Inflammatory macrophage (primary cell): ENCODE measurements around the gene NT5M.

Experiments
- DNase-seq, 2 donors: peaks; one replicate each; pipeline ENCODE4 v3.0.0-alpha.2; 2020 to 2022

NT5M gene

GRCh38 chr17:17355426-17355825, 52.3 kb downstream of the NT5M start:
- DNase-seq: no peak

DNA sequence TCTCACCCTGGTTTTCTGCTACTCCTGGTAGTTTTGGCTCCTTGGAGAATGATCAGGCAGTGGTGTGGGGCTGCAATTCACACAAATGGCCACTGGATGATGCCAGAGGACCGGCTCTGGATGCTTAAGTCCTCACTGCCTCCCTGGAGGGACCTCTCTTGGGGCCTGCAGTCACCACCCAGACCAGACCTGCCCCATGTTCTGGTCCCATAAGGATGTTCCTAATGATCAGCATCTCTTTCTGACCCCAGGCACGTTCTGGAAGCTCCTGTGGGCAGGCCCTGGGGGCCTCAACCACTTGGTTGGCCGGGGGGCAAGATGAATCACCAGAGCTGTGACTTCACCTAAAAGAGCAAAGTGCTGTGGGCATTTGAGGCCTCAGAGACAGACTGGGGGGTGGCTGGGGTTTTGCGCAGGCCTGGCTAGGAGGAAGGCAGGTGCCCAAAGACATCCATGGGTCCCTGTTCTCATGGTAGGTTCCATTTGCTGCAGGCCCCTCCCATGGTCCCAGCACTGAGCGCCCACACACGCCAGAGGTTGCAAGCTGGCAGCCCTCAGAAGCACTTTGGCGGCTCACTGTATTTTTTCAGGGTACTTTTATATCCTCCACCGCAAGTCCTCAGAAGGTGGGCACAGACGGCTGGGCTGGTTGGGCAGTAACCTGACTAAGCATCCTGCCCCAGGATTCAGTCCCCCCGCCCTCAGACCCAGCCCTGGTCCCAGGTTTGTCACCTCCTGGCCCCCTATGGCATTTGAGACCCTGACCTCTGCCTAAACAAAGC, 53.2 kb downstream of the NT5M start:
- DNase-seq: peak; percentile 82 to 86

- no peak for DNase-seq
Measured at GRCh38 chr17:17356931-17357270, 53.7 kb downstream of the NT5M start.

DNA sequence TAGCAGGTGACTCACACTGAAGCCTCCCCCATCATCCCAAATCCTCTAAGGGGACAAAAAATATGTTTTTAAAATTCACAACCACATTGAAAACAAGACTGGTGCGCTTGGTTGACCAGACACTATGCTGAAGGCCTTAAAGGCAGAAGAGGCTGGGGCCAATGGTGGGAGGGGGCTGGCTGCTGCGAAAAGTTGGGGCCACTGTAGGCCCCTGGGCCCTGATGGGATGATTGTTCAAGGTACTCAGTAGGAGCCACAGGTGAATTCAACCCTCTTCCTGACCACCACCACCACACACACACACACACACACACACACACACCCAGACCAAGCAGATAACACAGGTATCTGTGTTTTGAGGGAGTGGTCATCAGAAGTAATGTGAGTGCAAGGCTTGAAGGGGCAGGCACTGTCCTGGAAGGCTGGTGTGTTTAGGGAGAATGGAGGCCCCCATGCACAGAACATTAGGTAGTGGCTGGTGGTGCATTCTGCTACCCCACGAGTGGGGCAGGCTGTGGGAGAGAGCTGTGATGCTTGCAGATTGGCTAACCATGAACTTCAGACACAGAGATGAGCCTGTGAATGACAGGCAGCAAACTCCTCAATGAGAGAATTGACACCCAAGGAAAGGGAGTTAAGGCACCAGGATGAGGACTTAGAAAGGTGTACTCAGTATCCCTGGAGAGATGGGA, 55.0 kb downstream of the NT5M start:
- DNase-seq: no peak

DNA sequence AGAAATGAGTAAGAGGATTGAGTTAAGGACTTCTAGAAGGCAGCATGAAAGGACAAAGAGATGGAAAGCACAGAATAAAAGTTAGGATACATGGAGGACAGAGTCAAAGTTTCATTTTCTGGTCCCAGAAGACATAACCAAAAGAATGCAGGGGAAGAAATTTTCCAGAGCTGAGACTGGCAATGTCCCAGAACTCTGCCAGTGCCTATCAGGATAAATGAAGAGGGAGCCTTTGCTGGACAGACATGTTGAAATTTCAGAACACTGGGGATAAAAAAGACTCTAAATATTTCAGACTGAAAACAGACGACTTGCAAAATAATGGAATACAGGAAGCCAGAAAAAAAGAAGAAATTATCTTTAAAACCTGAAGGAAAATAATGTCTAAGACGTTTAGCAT, 55.7 kb downstream of the NT5M start:
- no peak for DNase-seq

GRCh38 chr17:17359271-17359670, 56.1 kb downstream of the NT5M start:
- no peak for DNase-seq

DNA sequence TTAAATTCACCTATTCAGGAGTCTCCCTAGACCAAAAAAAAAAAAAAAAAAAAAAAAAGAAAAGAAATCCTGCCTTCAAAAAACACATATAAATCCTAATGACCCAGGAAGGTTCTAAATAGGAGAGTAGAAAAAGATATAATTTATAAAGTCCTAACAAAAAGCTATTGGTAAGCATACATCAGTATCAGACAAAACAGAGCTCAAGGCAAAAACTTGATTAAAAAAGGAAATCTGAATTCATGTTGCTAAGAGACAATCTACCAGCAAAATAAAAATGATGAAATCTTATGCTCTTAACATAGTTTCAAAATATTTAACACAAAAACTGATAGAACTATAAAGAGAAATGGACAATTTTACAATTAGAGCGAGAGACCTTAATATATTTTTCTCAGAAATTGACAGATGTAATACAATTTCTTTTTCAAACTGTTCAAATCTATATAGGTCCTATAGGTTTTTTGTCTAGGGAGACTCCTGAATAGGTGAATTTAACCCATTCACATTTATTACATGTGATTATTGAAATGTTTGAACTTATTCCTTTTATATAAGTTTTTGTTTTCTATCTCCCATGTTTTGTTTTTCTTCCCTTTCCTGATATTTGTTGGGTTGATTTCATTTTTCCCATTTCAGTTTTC, 57.0 kb downstream of the NT5M start:
- DNase-seq: no peak

- no peak for DNase-seq
Measured at GRCh38 chr17:17361543-17361866, 58.3 kb downstream of the NT5M start.

GRCh38 chr17:17361867-17362539, 58.8 kb downstream of the NT5M start:
- DNase-seq: no peak

DNA sequence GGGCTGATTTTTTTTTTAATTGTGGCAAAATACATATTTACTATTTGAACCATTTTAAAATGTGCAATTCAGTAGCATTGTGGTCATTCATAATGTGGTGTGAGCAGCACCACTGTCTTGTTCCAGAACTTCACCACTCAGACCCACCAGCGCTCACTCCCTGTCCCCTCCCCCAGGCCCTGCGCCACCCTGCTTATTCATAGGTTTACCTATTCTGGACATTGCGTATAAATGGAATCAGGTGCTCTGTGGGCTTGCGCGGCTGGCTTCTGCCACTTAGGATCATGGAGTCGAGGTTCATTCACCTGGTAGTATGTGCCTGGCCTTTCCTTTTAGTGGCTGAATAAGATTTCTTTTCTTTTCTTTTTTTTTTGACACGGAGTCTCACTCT, 59.4 kb downstream of the NT5M start:
- no peak for DNase-seq

DNA sequence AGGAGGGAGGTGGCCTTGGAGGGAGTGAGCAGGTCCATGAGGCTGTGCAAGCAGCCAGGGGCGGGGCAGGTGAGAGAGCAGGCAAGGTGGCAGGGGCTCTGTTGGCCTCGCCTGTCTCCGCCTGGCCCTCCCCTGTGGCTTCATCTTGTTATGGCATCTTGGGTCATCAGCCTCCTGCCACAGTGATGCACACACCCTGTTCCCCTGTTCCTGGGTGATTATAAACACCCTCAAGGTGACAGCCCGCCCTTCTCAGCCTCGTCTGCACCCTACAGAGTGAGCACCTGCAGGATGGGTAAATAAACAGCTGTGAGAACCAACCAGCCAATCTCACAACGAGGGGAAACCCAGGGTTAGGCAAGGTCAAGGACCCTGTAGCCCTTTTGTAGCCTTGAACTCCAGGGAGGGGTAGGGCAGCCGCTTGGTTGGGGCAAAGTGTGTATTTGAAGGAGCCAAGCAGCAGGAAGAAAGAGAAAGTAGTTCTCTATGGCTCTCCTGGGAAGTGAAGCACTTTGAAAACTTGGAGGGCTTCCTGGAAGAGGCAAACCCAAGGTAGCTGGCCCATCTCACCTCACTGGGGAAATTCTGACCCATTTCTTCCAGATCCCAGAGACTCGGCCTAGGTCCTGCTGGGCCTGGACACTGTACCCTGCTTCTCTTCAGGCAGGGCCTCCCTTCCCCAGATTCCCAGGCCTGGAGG, 60.6 kb downstream of the NT5M start:
- DNase-seq: no peak

DNA sequence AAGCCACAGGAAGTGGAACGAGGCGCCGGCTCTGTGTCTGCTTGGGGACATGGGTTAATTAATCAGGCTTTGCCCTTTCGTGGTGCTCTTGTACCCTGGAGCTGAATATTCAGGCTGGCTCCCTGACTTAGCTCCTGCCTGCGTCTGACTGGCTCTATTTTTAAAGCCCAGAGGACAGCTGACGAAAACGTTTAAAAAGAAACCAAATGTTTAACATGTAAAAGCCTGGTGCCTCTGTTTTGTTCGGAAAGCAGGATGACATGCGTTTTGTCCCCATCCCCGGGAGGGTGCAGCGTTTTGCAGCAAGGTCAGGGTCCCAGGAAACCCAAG, 61.1 kb downstream of the NT5M start:
- DNase-seq: no peak

- peak in 1 of 2 donors; percentile 19 for DNase-seq
Measured at GRCh38 chr17:17365476-17366110, 62.4 kb downstream of the NT5M start.

DNA sequence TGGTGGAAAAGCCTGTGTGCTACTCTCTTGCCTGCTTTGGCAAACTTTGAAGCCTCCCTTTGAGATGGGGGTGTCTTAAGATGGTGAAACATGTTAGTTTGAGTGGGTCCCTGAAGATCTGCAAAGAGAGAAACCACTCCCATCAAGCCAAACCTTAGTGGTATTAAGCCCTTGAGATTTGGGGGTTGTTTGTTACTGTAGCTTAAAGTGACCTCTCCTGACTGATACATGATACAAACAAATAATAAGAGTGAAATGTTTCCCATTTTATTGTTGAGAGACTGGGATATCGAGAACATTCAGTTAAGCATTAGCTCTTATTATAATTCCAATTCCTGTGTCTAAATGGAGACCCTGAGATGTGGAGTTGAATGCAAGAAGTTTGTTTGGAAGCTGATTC, 63.1 kb downstream of the NT5M start:
- DNase-seq: no peak

DNA sequence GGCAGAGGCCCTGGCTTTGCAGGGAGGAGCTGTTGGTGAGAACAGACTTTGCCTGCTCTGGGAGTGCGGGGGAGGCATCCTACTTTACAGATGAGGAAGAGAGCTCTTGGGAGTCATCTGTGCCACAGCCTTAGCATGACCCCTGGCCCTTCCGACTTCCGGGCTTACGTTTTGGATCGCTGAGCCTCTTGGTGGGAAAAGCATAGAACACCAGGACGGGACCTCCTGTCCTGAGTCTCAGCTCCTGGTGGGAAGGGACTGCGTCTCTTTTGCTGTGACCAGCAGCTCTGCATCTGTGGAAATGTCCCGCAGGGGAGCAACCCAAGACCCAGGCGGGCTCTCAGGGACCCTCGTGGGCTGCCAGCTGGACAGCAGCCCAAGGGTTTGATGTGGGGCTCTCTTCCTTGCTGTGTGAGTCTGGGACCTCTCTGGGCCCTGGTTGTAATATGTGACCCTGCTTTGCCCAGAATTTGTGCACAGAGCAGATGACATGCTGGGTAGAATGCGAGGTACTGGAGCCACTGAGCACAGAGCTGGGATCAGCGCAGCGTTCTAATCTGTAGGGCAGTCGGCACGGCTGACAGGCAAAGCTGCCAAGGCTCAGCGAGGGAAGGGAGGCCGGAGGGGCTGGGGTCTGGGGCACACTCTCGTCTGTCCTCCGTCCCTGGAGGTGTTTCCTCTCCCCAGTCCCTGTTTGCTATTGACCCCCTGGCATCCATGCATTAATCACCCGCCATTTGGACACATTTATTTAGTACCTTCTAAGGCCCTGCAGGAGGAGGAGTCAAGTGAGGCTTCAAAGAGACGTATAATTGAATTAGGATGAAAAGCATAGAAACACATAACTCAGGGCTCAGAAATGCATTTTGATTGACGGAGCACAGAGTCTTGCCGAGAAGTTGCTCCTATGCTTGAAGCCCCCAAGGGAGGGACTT, 64.0 kb downstream of the NT5M start:
- DNase-seq: peak; percentile 21 to 67

DNA sequence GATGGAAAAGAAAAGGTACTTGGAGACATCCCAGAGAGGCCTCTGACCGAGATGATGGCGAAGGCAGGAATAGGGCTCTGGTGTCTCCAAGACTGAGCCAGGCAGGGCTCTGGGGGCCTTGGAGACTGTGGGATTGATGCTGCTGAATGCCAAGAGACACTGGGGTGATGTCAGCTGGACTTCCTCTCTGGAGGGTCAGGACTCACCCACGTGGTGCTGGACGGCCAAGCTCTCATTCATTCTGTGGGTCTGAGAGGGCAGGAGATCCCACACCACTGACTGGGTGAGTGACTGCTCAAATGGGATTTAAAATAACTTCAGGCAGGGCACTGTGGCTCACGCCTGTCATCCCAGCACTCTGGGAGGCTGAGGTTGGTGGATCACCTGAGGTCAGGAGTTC, 64.8 kb downstream of the NT5M start:
- DNase-seq: peak; percentile 19 to 68

GRCh38 chr17:17370711-17371110, 67.5 kb downstream of the NT5M start:
- no peak for DNase-seq

GRCh38 chr17:17372856-17373520, 69.8 kb downstream of the NT5M start:
- no peak for DNase-seq

- DNase-seq: peak; percentile 36 to 49
Measured at GRCh38 chr17:17375841-17376240, 72.7 kb downstream of the NT5M start.

GRCh38 chr17:17376362-17376761, 73.2 kb downstream of the NT5M start:
- DNase-seq: peak; percentile 20 to 60
